ENCODE measurements around the gene SIRPB1. TPM values are rescaled to one million over a fixed set of nuclear protein-coding genes. Genes with fewer than 3 reads are reported as not detected.

SIRPB1 gene
- total RNA-seq = 1.2 TPM

GRCh38 chr20:1619861-1620444 lies at the start of gene SIRPB1:
SIRPB1 (minus strand) TSS chr20:1620009; CDS start chr20:1619944, 65 bp downstream.

DNA sequence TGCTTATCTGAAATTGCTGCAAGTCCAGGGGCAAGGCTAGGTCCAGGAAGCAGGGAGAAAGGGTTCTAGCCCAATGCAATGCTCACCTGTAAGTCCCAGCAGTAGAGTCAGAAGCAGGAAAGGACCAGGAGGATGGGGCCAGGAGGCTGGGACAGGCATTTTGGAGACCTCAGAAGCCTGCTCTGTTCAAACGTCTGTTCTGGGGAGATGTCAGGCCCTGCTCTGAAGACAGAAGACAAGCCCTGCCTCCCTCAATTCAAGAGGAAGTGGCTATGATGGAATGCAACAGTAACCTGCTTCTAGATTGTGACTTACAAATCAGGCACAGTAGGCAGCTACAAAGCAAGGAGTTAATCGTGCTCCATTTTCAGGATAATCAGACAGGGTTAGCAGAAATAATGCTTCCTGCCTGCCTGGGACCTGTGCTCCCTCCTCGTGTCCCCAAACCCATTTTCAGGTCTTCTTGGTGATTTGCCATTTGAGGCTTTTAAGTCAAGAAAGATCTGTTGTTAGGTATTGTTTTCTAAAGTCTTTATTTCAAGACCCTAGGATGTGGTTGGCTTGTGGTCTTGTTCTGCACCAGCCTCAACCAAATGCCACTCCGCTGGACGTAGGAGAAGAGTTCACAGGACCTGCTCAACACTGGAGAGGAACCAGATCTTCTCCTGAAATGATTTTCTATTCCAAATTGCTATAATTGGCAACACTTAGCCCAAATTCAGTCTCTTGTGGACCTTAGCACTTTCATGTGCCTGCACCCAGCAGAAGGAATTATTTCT lies 37.9 kb upstream of the SIRPB1 start, which contains the start of gene SIRPG:
TSS of gene SIRPG (minus strand) at position 224 of the 779 bp plus-strand sequence. CDS start at position 159, 65 bp downstream.

Small RNA genes within 50 kb of the gene (small RNA-seq; reads per million reads assigned to genes)
- not detected for gene RN7SL561P

Other genes with a start within 250 kb of the SIRPB1 start
- gene FKBP1A, start 227.0 kb downstream of the SIRPB1 start, total RNA-seq = 83.0 TPM
- 40.8 TPM for gene NSFL1C, start 153.2 kb downstream of the SIRPB1 start, total RNA-seq
- gene SIRPB2, start 128.6 kb downstream of the SIRPB1 start, total RNA-seq = 0.69 TPM
- gene SIRPD, start 62.3 kb downstream of the SIRPB1 start, total RNA-seq = not detected
- gene SIRPG, start 37.8 kb upstream of the SIRPB1 start, total RNA-seq = not detected

Data from diencephalon (tissue), 1 donor.